KMS-11 (cell line): Measurements from ENCODE around the gene ACY1.

ENCODE experiments used
- H2AFZ ChIP-seq: fragments of 200-600 bp; sonication (generic); 2 replicates; pipeline ENCODE4 v1.6.1; 2016; ENCODE audit warnings: antibody characterized with exemption, mixed run types, low read depth
- H3K27ac ChIP-seq: fragments of 200-600 bp; sonication (generic); 2 replicates; pipeline ENCODE4 v1.6.1; 2016; ENCODE audit warnings: mild to moderate bottlenecking, mixed run types
- H3K27me3 ChIP-seq: fragments of 200-600 bp; sonication (generic); 2 replicates; pipeline ENCODE4 v1.6.1; 2017; ENCODE audit warnings: mild to moderate bottlenecking, low read depth, mixed run types, moderate library complexity; ENCODE audit not compliant: insufficient read depth
- H3K36me3 ChIP-seq: fragments of 200-600 bp; sonication (generic); 2 replicates; pipeline ENCODE4 v1.6.1; 2017; ENCODE audit warnings: mild to moderate bottlenecking, mixed run types; ENCODE audit not compliant: insufficient read depth
- H3K4me1 ChIP-seq: fragments of 200-600 bp; sonication (generic); 2 replicates; pipeline ENCODE4 v1.6.1; 2016; ENCODE audit warnings: mild to moderate bottlenecking, low read depth, mixed run types; ENCODE audit not compliant: poor library complexity, severe bottlenecking
- H3K4me2 ChIP-seq: fragments of 200-600 bp; sonication (generic); 2 replicates; pipeline ENCODE4 v1.7.0; 2016; ENCODE audit warnings: mild to moderate bottlenecking, mixed run types
- H3K4me3 ChIP-seq: fragments of 200-600 bp; sonication (generic); IDR thresholded peaks from 2 replicates; pipeline ENCODE4 v1.6.1; 2017; ENCODE audit warnings: low read depth, low read length, mixed read lengths; ENCODE audit not compliant: insufficient read depth
- H3K79me2 ChIP-seq: fragments of 200-600 bp; sonication (generic); 2 replicates; pipeline ENCODE4 v1.6.1; 2016; ENCODE audit warnings: low read depth, mixed run types; ENCODE audit not compliant: insufficient read depth
- H3K9ac ChIP-seq: fragments of 200-600 bp; sonication (generic); 2 replicates; pipeline ENCODE4 v1.6.1; 2016; ENCODE audit warnings: mild to moderate bottlenecking, mixed run types
- H4K20me1 ChIP-seq: fragments of 200-600 bp; sonication (generic); 2 replicates; pipeline ENCODE4 v1.6.1; 2016; ENCODE audit warnings: mild to moderate bottlenecking, mixed run types; ENCODE audit not compliant: insufficient read depth
- CTCF ChIP-seq: fragments of 200-600 bp; sonication (generic); conservative IDR thresholded peaks from 2 replicates; pipeline ENCODE4 v1.6.1; 2017; ENCODE audit warnings: low read depth, mild to moderate bottlenecking, antibody characterized with exemption, low read length, moderate library complexity, mixed read lengths

Gene ACY1

GRCh38 chr3:51955175-51955892 lies 28.0 kb upstream of the ACY1 start, which contains the start of gene GPR62:
TSS of gene GPR62 (plus strand) at chr3:51955381. CDS start at chr3:51955653, 272 bp downstream.
- Histone ChIP-seq H3K9ac (no peak within 1 kb of the TSS), H3K27me3 (no peaks in the 10 kb centered on the region; the same call in 1 of the 2 replicates), H4K20me1 (no peaks in the 10 kb centered on the region), H3K79me2 (no peaks in the 10 kb centered on the region), H3K4me1 (no peaks in the 10 kb centered on the region), H3K4me3 (no peak within 1 kb of the TSS), H3K36me3 (no peaks in the 10 kb centered on the region), H2AFZ (no peak within 1 kb of the TSS), H3K4me2 (no peak within 1 kb of the TSS), H3K27ac (no peak within 1 kb of the TSS)
- no peak for TF ChIP-seq CTCF

GRCh38 chr3:51955893-51956770 lies 27.2 kb upstream of the ACY1 start:
- no peaks in the 10 kb centered on the region for H4K20me1 ChIP-seq
- H3K9ac ChIP-seq, result no peak overlapping the region
- no peak overlapping the region for H2AFZ ChIP-seq
- H3K27me3 ChIP-seq, result no peaks in the 10 kb centered on the region; the same call in 1 of the 2 replicates
- H3K4me3 ChIP-seq, result no peak overlapping the region
- no peak overlapping the region for H3K27ac ChIP-seq
- no peak overlapping the region for H3K4me2 ChIP-seq
- TF ChIP-seq CTCF, result no peak
- no peaks in the 10 kb centered on the region for H3K4me1 ChIP-seq
- H3K79me2 ChIP-seq, result no peaks in the 10 kb centered on the region
- no peaks in the 10 kb centered on the region for H3K36me3 ChIP-seq

GRCh38 chr3:51957520-51958205 lies 25.7 kb upstream of the ACY1 start:
- Histone ChIP-seq H3K27me3 (no peaks in the 10 kb centered on the region; the same call in 1 of the 2 replicates), H3K4me3 (no peak overlapping the region), H3K4me1 (no peaks in the 10 kb centered on the region), H3K79me2 (no peaks in the 10 kb centered on the region), H3K9ac (no peak overlapping the region), H3K27ac (no peak overlapping the region), H2AFZ (no peak overlapping the region), H3K36me3 (no peaks in the 10 kb centered on the region), H3K4me2 (no peak overlapping the region), H4K20me1 (no peaks in the 10 kb centered on the region)
- no peak for TF ChIP-seq CTCF
